IMR-90 (cell line): Measurements from ENCODE around the gene RBBP7. TPM values are rescaled to one million over a fixed set of nuclear protein-coding genes. Genes with fewer than 3 reads are reported as not detected.

Source experiments
- ATAC-seq: fragments of 200-7000 bp; cut with Tn5 transposase; 2 replicates; pipeline ENCODE4 v1.9.1; 2020; ENCODE audit warnings: low read depth, mild to moderate bottlenecking, moderate library complexity
- BruUV-seq: library from RNA; stranded (reverse); fragments of 400-500 nt; replicated peaks from 2 replicates; lab custom pipeline; 2021; lab: Mats Ljungman, UMichigan
- CTCF ChIA-PET: fragments of 300-600 bp; formaldehyde crosslinking; extraction: SDS; loops from one replicate; lab custom pipeline; 2021; ENCODE audit warnings: antibody characterized with exemption; lab: Yijun Ruan, JAX
- POLR2A ChIA-PET: fragments of 300-600 bp; sonication (Branson Sonifier 250); formaldehyde crosslinking; loops from one replicate; lab custom pipeline; 2022; ENCODE audit warnings: antibody characterized with exemption; ENCODE audit not compliant: unreplicated experiment; lab: Charles Lee
- DNase-seq: peaks from one replicate; pipeline ENCODE4 v3.0.0; 2013
- H2AFZ ChIP-seq: replicated peaks from 2 replicates; pipeline ENCODE3; 2013; ENCODE audit warnings: low read length, mild to moderate bottlenecking; ENCODE audit not compliant: poor library complexity
- H2AK5ac ChIP-seq: 2 replicates; pipeline ENCODE4 v1.6.1; 2013; ENCODE audit warnings: low read depth, low read length, inconsistent platforms
- H2AK9ac ChIP-seq: replicated peaks from 2 replicates; pipeline ENCODE3; 2013; ENCODE audit warnings: mild to moderate bottlenecking, low read depth, low read length, moderate library complexity; ENCODE audit not compliant: poor library complexity
- H2BK120ac ChIP-seq: 2 replicates; pipeline ENCODE4 v1.6.1; 2013; ENCODE audit warnings: low read depth, low read length, inconsistent platforms
- H2BK15ac ChIP-seq: 3 replicates; pipeline ENCODE4 v1.6.1; 2013; ENCODE audit warnings: low read depth, low read length, inconsistent platforms
- H2BK20ac ChIP-seq: 2 replicates; pipeline ENCODE4 v1.6.1; 2013; ENCODE audit warnings: low read depth, mild to moderate bottlenecking, inconsistent platforms, low read length, moderate library complexity
- H2BK5ac ChIP-seq: 2 replicates; pipeline ENCODE4 v1.6.1; 2013; ENCODE audit warnings: mild to moderate bottlenecking, low read depth, low read length, inconsistent platforms; ENCODE audit not compliant: poor library complexity, severe bottlenecking
- H3K14ac ChIP-seq: replicated peaks from 2 replicates; pipeline ENCODE4 v1.6.1; 2013; ENCODE audit warnings: low read depth, low read length, inconsistent platforms
- H3K18ac ChIP-seq: 2 replicates; pipeline ENCODE4 v1.6.1; 2013; ENCODE audit warnings: low read depth, low read length, control low read depth
- H3K23ac ChIP-seq: 2 replicates; pipeline ENCODE4 v1.6.1; 2013; ENCODE audit warnings: low read depth, low read length, inconsistent platforms
- H3K27ac ChIP-seq: 2 replicates; pipeline ENCODE4 v1.5.1; 2013; ENCODE audit warnings: mild to moderate bottlenecking, control low read depth, low read length; ENCODE audit not compliant: insufficient read depth
- H3K27me3 ChIP-seq: 2 replicates; pipeline ENCODE4 v1.6.1; 2013; ENCODE audit warnings: low read length; ENCODE audit not compliant: control insufficient read depth, insufficient read depth
- H3K36me3 ChIP-seq: 2 replicates; pipeline ENCODE4 v1.6.1; 2013; ENCODE audit warnings: low read length, mixed read lengths; ENCODE audit not compliant: control insufficient read depth, insufficient read depth
- H3K4ac ChIP-seq: 2 replicates; pipeline ENCODE4 v1.6.1; 2013; ENCODE audit warnings: low read depth, low read length, inconsistent platforms
- H3K4me1 ChIP-seq: 2 replicates; pipeline ENCODE4 v1.6.1; 2013; ENCODE audit warnings: low read length, mixed read lengths; ENCODE audit not compliant: control insufficient read depth, insufficient read depth
- H3K4me2 ChIP-seq: 2 replicates; pipeline ENCODE4 v1.6.1; 2013; ENCODE audit warnings: low read depth, mild to moderate bottlenecking, control low read depth, low read length, moderate library complexity
- H3K4me3 ChIP-seq: 2 replicates; pipeline ENCODE4 v1.5.1; 2013; ENCODE audit warnings: low read depth, mild to moderate bottlenecking, control low read depth, low read length, moderate library complexity; ENCODE audit not compliant: insufficient read depth
- H3K56ac ChIP-seq: 2 replicates; pipeline ENCODE4 v1.6.1; 2013; ENCODE audit warnings: low read length, inconsistent platforms; ENCODE audit not compliant: insufficient read depth; ENCODE audit errors: extremely low read depth
- H3K79me1 ChIP-seq, 2 experiments: 2 replicates each; pipeline ENCODE4 v1.6.1; 2013; ENCODE audit warnings: low read length in 2 of 2, inconsistent platforms in 1 of 2, low read depth in 1 of 2
- H3K9ac ChIP-seq: 2 replicates; pipeline ENCODE4 v1.6.1; 2013; ENCODE audit warnings: low read depth, low read length, control low read depth
- H3K9me1 ChIP-seq: 2 replicates; pipeline ENCODE4 v1.6.1; 2013; ENCODE audit warnings: low read length, inconsistent platforms; ENCODE audit not compliant: insufficient read depth
- H3K9me3 ChIP-seq: 2 replicates; pipeline ENCODE4 v1.6.1; 2013; ENCODE audit warnings: low read length; ENCODE audit not compliant: control insufficient read depth, insufficient read depth
- H4K20me1 ChIP-seq: 2 replicates; pipeline ENCODE4 v1.6.1; 2013; ENCODE audit warnings: low read length, inconsistent platforms; ENCODE audit not compliant: insufficient read depth
- H4K5ac ChIP-seq: 2 replicates; pipeline ENCODE4 v1.6.1; 2013; ENCODE audit warnings: mild to moderate bottlenecking, low read depth, low read length, control low read depth
- H4K8ac ChIP-seq, 2 experiments: 2 replicates each; pipeline ENCODE4 v1.6.1; 2013; ENCODE audit warnings: low read depth in 2 of 2, low read length in 2 of 2, control low read depth in 1 of 2, inconsistent platforms in 1 of 2
- H4K91ac ChIP-seq: 2 replicates; pipeline ENCODE4 v1.6.1; 2013; ENCODE audit warnings: low read depth, low read length, inconsistent platforms; ENCODE audit not compliant: insufficient read depth
- CHD1 ChIP-seq: IDR thresholded peaks from 2 replicates; pipeline ENCODE4 v1.6.1; 2012; ENCODE audit warnings: low read depth, low read length, improper control_type of control experiment
- CTCF ChIP-seq: conservative IDR thresholded peaks from 2 replicates; pipeline ENCODE4 v1.5.1; 2012; ENCODE audit warnings: mild to moderate bottlenecking, low read depth, low read length, improper control_type of control experiment
- FOS ChIP-seq: fragments of 150-350 bp; IDR thresholded peaks from 2 replicates; pipeline ENCODE4 v1.6.1; 2016; ENCODE audit warnings: low read depth, low read length
- NFE2L2 ChIP-seq: fragments of 150-350 bp; IDR thresholded peaks from 2 replicates; pipeline ENCODE4 v1.6.1; 2016; ENCODE audit warnings: low read depth, mild to moderate bottlenecking, low read length
- RCOR1 ChIP-seq: IDR thresholded peaks from 2 replicates; pipeline ENCODE4 v1.6.1; 2012; ENCODE audit warnings: mild to moderate bottlenecking, low read length, improper control_type of control experiment; ENCODE audit not compliant: insufficient replicate concordance
- SMC3 ChIP-seq: fragments of 150-350 bp; IDR thresholded peaks from 2 replicates; pipeline ENCODE4 v1.6.1; 2016; ENCODE audit warnings: low read depth, mild to moderate bottlenecking, antibody characterized with exemption, low read length, moderate library complexity
- WGBS, 2 experiments: methylation state at CpG; one replicate each; pipeline versions ENCODE4 v1.1.5 to v1.1.7; 2013; ENCODE audit warnings: missing lambda C conversion rate in 2 of 2; ENCODE audit not compliant: insufficient read length in 1 of 2; ENCODE audit errors: extremely low coverage in 2 of 2; 5-methylcytosine and 5-hydroxymethylcytosine counted together
- dilution Hi-C: fragments of 300-500 bp; cut with HindIII; formaldehyde crosslinking; loops from one replicate; pipeline ENCODE4 v1.14.3; 2018; ENCODE audit warnings: low sequenced_read_pairs; ENCODE audit not compliant: unreplicated experiment
- in situ Hi-C: fragments of 300-500 bp; cut with MboI; formaldehyde crosslinking; loops from 3 replicates; pipeline ENCODE4 v1.14.3; 2019; ENCODE audit warnings: low sequenced_read_pairs, inconsistent platforms, mixed read lengths
- intact Hi-C: fragments of 100-400 bp; cut with micrococcal nuclease; formaldehyde crosslinking; loops from 2 replicates; pipeline ENCODE4 v1.10.0; 2022
- polyA plus RNA-seq, 3 experiments: library from polyadenylated mRNA; depleted of rRNA; stranded (reverse); fragments of >200 nt; gene quantifications; 2 replicates each; pipeline ENCODE4 v1.2.3, GENCODE V29; 2012; ENCODE audit warnings: low replicate concordance in 1 of 3
- total RNA-seq: library from RNA; depleted of rRNA; stranded (reverse); fragments of >200 nt; gene quantifications from 2 replicates; pipeline ENCODE4 v1.2.3, GENCODE V29; 2012

The RBBP7 gene
- total and polyA plus RNA-seq, 2 of the 4 experiments (the other 2 are of a cell fraction) = 147 to 149 TPM

DNA sequence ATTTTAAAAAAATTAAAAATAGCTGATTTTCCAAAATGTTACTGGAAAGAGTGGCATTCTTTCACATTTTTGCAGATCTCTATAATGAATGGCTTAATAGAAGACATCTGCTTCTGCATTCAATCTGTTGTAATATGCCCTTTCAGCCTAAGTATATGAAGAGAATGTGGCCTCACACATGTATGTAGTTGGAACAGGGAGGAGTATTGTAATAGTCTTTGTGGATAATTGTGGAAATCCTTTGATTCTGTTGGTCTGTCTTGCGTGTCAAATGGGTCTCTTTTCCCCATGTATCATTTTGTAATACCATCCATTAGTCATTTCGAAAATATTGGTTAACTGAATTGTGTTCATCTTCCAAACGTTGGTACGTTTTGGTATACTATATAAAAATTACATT lies 72.3 kb downstream of the RBBP7 start:
- in situ Hi-C loops = no loop called here
- H3K18ac ChIP-seq = no peak overlapping the region
- H3K36me3 ChIP-seq = peaks cover 8% of the 10 kb centered on the region
- no peak overlapping the region for H2BK120ac ChIP-seq
- H4K20me1 ChIP-seq = no peaks in the 10 kb centered on the region
- H3K4me3 ChIP-seq = no peak overlapping the region
- DNase-seq (no peak), ATAC-seq (no peak)
- ChIA-PET CTCF (interaction anchor here (0.8 kb wide), 1 partner anchor 10 kb away, joined by 3 read pairs; no protein-coding TSS in a partner anchor), POLR2A (no interaction called here)
- H2BK20ac ChIP-seq = no peak overlapping the region
- H3K4me1 ChIP-seq = no peaks in the 10 kb centered on the region
- no peak overlapping the region for H2AK9ac ChIP-seq
- H2AK5ac ChIP-seq = no peak overlapping the region
- H3K27ac ChIP-seq = no peak overlapping the region
- no CpG with 5 or more reads among the region's 4 CpGs for WGBS, 2 experiments
- dilution Hi-C loops = no loop called here
- intact Hi-C loops = no loop called here
- H3K9ac ChIP-seq = no peak overlapping the region
- no peak overlapping the region for H2AFZ ChIP-seq
- H3K4ac ChIP-seq = no peak overlapping the region
- no peak overlapping the region for H3K14ac ChIP-seq
- BruUV-seq = no TSS peak
- no peak overlapping the region for H4K8ac ChIP-seq
- TF ChIP-seq RCOR1 (no peak), CHD1 (no peak), CTCF (no peak), NFE2L2 (no peak), FOS (no peak), SMC3 (no peak)
- no peak overlapping the region for H3K4me2 ChIP-seq
- H3K56ac ChIP-seq = no peak overlapping the region
- no peak overlapping the region for H2BK5ac ChIP-seq
- no peaks in the 10 kb centered on the region for H3K9me3 ChIP-seq
- H3K79me1 ChIP-seq = peaks cover 2 to 5% of the 10 kb centered on the region in 2 experiments; a peak in 3 of 4 replicates
- no peaks in the 10 kb centered on the region for H3K9me1 ChIP-seq
- H4K5ac ChIP-seq = no peak overlapping the region
- no peaks in the 10 kb centered on the region for H3K27me3 ChIP-seq
- H3K23ac ChIP-seq = no peak overlapping the region
- H4K91ac ChIP-seq = no peak overlapping the region
- H2BK15ac ChIP-seq = no peak overlapping the region
